ENCODE results near the gene SYNE3. TPM values are rescaled to one million over a fixed set of nuclear protein-coding genes. Genes with fewer than 3 reads are reported as not detected.

SYNE3 gene
- total and polyA plus RNA-seq, 12 donors, result 1.8 to 24.8 (median 10.8) TPM

DNA sequence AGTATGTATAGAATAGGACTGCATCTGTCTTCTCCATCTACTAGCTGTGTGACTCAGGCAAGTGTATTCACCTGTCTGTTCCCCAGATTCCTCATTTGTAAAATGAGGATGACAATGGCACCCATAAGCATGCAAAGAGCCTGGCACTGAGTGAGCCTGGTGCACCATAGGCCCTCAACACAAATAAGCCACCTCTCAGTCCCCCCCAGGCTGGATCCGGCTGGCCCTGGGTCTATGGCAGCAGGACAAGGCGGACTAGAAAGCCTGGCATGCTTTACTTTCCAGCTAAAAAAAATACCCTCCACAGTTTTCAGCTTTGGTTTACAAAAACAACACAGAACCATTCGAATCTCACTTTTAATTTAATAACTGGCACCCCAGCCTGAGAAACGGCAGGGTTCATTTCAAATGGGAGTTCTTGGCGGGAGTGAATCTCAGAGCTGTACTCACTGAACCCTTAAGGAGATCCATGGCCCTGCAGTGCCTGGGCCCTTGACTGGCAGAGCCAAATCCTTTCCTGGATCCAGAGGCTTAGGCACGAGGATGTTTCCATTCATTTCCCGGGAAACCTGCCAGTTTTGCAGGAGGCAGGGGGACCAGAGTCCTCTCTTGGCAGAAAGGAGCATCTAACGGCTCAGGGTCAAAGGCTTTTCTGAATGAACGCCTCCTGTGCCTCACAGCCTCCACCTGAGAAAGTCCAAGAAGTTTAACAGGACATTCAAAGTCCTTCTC is 17.7 kb downstream of the SYNE3 start:
- TF ChIP-seq, protein P1, sequence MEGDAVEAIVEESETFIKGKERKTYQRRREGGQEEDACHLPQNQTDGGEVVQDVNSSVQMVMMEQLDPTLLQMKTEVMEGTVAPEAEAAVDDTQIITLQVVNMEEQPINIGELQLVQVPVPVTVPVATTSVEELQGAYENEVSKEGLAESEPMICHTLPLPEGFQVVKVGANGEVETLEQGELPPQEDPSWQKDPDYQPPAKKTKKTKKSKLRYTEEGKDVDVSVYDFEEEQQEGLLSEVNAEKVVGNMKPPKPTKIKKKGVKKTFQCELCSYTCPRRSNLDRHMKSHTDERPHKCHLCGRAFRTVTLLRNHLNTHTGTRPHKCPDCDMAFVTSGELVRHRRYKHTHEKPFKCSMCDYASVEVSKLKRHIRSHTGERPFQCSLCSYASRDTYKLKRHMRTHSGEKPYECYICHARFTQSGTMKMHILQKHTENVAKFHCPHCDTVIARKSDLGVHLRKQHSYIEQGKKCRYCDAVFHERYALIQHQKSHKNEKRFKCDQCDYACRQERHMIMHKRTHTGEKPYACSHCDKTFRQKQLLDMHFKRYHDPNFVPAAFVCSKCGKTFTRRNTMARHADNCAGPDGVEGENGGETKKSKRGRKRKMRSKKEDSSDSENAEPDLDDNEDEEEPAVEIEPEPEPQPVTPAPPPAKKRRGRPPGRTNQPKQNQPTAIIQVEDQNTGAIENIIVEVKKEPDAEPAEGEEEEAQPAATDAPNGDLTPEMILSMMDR (IDR thresholded peaks at IDR 0.05), result no peak
- no peak for TF ChIP-seq POLR2A (IDR thresholded peaks at IDR 0.05)
- no peaks in the 10 kb centered on the region for H3K36me3 ChIP-seq (replicated peaks in 1 of 2)
- DNase-seq, result peak; percentile 68 to 84 (median 79)
- H3K27ac ChIP-seq, result peak overlapping the region in 3 of 5 donors; percentile 38 to 64 (median 59)
- 40 to 69% (median 53%) methylated on average over 9 of the region's 9 CpGs for WGBS, 4 donors
- no peaks in the 10 kb centered on the region for H3K9me3 ChIP-seq (replicated peaks in 1 of 3)
- intact Hi-C loops (cut with DNase I), result no loop called here
- no peak overlapping the region for H3K4me3 ChIP-seq
- peaks cover 31 to 51% of the 10 kb centered on the region in 2 donors for H3K4me1 ChIP-seq (replicated peaks in 1 of 2)
- H3K27me3 ChIP-seq, result no peaks in the 10 kb centered on the region

DNA sequence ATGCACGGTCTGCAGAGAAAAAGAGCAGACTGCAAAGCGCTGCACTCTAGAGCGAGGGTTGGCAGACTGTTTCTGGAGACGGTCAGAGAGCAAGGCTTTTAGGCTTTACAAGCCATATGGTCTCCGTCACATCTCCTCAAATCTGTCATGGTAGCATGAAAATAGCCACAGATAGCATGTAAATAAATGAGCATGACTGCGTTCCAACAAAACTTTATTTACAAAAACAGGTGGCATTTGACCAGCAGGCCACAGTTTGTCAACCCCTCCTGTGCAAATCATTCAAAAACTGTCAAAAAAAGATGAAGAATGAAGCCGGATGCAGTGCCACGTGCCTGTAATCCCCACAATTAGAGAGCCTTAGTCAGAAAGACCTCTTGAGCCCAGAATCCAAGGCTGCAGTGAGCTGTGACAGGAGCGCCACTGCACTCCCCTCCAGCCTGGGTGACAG is 18.9 kb downstream of the SYNE3 start:
- Histone ChIP-seq H3K27ac (peak overlapping the region in 2 of 5 donors; percentile 10 to 40), H3K36me3 (replicated peaks in 1 of 2) (no peaks in the 10 kb centered on the region), H3K27me3 (no peaks in the 10 kb centered on the region), H3K4me1 (replicated peaks in 1 of 2) (peaks cover 31 to 45% of the 10 kb centered on the region in 2 donors), H3K4me3 (no peak overlapping the region), H3K9me3 (replicated peaks in 1 of 3) (no peaks in the 10 kb centered on the region)
- DNase-seq, result no peak
- WGBS, 4 donors, result 52 to 59% (median 56%) methylated on average over 9 of the region's 9 CpGs
- intact Hi-C loops (cut with DNase I), result no loop called here
- TF ChIP-seq, protein P1 (IDR thresholded peaks at IDR 0.05), result no peak
- TF ChIP-seq POLR2A (IDR thresholded peaks at IDR 0.05), result no peak

DNA sequence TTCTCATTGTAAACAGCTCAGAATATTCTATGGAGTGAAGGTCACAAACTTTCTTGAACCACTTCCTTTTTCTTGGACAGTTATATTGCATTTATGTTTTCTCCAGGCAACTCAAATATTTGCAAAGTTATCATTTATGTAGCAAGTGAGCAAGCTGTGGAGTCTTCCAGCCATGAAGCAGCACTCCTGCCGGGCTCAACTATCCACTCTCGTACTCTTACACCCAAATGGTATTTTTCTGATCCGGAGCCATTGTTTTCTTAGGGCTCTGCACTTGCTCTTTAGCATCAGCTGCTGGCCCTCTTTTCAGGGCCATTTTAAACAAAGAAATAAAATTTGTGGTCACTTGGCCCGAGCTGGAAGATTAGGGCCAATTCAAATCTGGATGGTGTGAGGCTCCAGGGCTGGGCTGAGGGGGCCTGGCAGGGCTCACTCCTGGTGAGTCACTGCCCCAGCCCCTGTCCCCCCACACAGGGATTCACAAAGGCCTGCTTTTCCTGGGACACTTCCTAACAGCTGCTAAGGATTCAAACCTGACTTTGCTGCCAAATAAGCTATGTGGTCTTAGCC is 19.7 kb downstream of the SYNE3 start:
- TF ChIP-seq, protein P1 (IDR thresholded peaks at IDR 0.05), result no peak
- no peak for TF ChIP-seq POLR2A (IDR thresholded peaks at IDR 0.05)
- 19 to 42% (median 26%) methylated on average over 4 of the region's 4 CpGs for WGBS, 4 donors
- H3K27ac ChIP-seq, result peak overlapping the region in 2 of 5 donors; percentile 20 to 40
- no peak overlapping the region for H3K4me3 ChIP-seq
- no peaks in the 10 kb centered on the region for H3K9me3 ChIP-seq (replicated peaks in 1 of 3)
- H3K27me3 ChIP-seq, result no peaks in the 10 kb centered on the region
- H3K4me1 ChIP-seq (replicated peaks in 1 of 2), result peaks cover 24 to 37% of the 10 kb centered on the region in 2 donors
- intact Hi-C loops (cut with DNase I), result no loop called here
- no peaks in the 10 kb centered on the region for H3K36me3 ChIP-seq (replicated peaks in 1 of 2)
- DNase-seq, result no peak

DNA sequence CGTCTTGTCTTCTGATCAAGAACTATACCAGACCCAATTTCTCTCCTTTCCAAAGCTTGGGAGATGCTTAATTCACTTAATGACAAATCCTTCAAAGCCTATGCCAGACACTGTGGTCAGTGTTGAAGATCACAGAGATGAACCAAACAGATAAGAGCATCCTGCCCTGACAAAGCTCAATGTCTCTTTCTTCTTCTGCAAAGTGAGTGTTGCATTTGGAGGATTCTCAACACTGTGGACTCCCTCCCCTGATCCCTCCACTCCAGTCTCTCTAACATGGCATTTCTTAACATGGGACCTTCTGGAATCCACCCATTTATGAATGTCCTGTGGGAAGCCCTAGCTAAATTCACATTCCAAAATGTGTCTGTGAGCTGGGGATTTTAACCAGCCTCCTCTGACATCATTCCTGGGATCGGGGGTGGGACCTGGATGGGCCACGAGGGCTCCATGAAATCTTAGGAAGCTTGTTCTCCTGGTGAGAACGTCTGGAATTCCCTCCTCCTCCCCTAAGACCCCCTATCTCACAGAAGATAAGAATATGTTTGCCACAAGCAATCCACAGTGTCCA is 20.3 kb downstream of the SYNE3 start:
- Histone ChIP-seq H3K9me3 (replicated peaks in 1 of 3) (no peaks in the 10 kb centered on the region), H3K4me1 (replicated peaks in 1 of 2) (peaks cover 20 to 36% of the 10 kb centered on the region in 2 donors), H3K27ac (peak overlapping the region in 3 of 5 donors; percentile 20 to 40 (median 24)), H3K27me3 (no peaks in the 10 kb centered on the region), H3K4me3 (no peak overlapping the region), H3K36me3 (replicated peaks in 1 of 2) (no peaks in the 10 kb centered on the region)
- no peak for DNase-seq
- 47 to 63% (median 58%) methylated on average over 4 of the region's 4 CpGs for WGBS, 4 donors
- TF ChIP-seq, protein P1 (IDR thresholded peaks at IDR 0.05), result no peak
- no peak for TF ChIP-seq POLR2A (IDR thresholded peaks at IDR 0.05)
- intact Hi-C loops (cut with DNase I), result no loop called here
